Measurements from ENCODE around the gene EFHC2.

- TF ChIP-seq CTCF (IDR thresholded peaks at IDR 0.05) (no peak), POLR2A (IDR thresholded peaks at IDR 0.05) (no peak)
Measured at GRCh38 chrX:44282753-44283152, 60.7 kb downstream of the EFHC2 start.

All from vagina (tissue), 2 donors.